HK-2 (cell line): ENCODE data around the gene CDON.
A peak's percentile ranks its signal among the peaks of the same experiment; 100 is the strongest.
"Not testable (repeated sequence)": the region's sequence is repeated elsewhere in the genome, so short reads cannot be mapped to it uniquely, and the experiment has no call there.

Experiments
- DNase-seq: peaks from one replicate; pipeline ENCODE4 v3.0.0-alpha.2; 2018; ENCODE audit not compliant: unreplicated experiment

Gene CDON

DNA sequence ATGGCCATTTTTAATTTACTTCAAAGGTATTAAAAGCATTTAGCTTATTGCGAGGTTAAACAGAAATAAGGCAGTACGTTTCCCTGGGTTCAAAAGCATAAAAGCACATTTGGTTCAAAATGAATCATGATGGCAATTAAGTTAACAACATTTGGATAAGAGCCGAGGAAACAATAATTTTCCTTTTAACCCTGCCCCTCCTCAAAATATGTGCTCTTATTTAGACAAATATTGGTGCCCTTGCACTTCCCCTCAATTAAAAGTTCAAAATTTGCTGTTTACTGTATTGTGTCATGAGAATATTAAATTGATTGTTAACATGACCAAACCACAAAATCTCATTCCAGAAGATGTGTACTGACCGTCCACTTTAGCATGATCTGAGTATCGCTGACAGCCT is 68.2 kb downstream of the CDON start:
- DNase-seq = no peak

DNA sequence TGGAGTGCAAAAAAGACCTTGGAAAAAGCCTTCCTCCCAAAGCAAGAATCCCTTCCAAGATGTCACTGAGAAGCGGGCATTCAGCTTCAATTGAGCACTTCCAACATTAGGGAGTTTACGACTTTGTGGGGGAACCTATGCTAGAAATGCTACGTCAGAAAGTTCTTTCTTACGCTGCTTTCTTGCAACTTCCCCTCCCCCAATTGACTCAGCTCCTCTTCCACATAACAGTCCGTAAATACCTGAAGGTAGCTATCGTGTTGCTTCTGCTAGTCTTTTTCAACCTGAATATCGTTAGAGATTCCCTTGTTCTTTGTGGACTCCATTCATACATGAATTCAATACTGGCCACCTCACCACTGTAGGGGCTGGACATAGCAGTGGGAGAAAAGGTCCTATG is 69.8 kb downstream of the CDON start:
- DNase-seq = no peak

DNA sequence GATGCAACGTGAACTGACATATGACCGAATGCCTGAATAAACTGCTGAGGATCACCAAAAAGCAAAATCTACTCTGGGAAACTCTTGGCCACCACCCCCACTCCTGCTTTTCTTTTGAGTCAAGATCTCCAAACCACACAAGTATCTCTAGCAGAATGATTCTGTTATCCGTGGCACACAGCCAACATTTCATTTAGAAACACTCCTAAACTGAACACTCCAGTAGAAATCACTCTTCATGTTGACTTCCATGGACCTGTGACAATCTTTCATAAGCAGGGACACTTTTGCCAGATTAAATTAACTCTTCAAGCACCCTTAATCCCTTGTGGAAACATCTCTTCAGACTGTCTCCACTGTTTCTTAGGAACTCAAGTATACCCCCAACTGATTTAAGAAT is 72.4 kb downstream of the CDON start:
- DNase-seq = peak; percentile 7

DNA sequence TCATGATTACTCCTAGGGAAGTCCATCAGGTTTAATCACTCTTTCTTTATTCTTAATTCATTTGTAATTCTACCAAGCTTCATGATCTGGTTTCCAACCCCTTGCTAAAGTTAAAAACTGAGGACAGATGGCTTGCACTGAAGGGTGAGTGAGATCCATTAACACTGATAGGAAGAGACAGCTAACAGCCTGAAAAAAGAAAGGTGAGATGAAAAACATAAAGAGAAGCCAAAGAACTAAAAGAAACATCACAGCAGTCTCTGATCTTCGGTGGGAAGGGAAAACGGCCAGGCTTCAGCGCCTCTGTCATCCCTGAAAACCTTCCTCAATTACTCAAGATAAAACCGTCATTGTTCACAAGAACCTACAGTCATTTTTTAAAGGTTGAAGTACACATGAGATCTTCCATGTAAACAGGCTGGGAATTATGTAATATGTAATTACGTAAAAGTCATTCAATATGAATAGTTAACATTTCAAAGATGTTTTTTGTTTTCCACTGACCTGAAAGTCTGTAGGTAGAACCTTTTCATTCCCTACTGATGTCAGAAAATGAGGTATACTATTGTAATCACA is 75.5 kb downstream of the CDON start:
- no peak for DNase-seq

DNA sequence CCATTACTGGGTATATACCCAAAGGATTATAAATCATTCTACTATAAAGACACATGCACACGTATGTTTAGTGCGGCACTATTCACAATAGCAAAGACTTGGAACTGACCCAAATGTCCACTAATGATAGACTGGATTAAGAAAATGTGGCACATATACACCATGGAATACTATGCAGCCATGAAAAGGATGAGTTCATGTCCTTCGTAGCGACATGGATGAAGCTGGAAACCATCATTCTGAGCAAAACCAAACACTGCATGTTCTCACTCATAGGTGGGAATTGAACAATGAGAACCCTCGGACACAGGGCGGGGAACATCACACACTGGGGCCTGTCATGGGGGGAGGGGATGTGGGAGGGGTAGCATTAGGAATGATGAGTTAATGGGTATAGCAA is 76.7 kb downstream of the CDON start:
- not testable (repeated sequence) for DNase-seq

DNA sequence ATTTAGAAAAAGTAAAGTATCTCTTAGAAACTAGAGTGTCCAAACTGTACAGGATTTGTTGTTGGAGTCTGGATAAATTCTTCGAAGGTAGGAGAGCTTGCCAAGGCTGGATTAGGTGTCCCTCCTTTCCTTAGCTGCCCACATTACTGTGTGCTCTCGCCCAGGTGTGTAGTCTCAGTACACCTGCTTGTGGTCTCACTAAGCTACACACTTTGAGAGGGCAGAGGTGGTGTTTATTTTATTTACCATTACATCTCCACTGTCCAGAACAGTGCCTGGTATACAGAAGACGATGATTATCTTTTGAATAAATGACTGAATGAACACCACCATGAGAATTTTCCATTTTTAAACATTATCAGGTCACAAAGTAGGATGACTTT is 80.3 kb downstream of the CDON start:
- no peak for DNase-seq

DNA sequence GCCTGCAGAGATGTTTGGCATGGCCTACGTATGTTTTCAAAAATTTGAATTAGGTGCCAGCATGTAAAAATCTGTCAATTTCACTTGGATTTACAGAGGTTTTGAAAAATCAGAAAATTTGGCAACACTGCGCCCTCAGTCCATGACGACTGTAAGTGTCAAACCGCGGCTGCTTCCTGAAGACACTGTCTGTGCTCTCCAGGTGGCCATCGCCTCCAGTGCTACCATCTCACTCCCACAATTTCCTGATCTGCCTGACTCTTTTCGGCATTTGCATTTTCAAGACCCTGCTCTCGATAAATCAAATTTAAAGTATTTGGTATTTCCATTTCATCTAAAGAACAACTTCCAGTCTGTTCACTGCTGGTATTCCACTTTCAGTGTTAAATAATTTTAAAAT is 82.2 kb downstream of the CDON start:
- DNase-seq = no peak

DNA sequence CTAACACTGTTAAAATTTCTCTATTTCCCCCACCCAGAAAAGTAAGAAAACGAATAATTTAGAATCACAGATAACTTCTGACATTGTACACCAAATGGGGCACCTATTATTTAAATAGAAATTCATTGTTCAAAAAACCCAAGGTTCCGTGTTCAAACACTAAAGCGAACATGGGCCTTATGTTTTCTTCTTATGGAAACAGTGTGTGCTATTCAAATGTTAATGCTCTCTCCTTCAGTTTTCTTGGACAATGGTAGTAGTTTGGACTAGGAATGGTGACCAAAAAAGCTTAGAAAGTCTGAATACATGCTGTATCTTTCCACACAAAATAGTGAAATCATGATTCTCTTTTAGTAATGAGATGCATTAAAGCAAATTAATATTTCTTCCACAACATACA is 83.2 kb downstream of the CDON start:
- DNase-seq = no peak

DNA sequence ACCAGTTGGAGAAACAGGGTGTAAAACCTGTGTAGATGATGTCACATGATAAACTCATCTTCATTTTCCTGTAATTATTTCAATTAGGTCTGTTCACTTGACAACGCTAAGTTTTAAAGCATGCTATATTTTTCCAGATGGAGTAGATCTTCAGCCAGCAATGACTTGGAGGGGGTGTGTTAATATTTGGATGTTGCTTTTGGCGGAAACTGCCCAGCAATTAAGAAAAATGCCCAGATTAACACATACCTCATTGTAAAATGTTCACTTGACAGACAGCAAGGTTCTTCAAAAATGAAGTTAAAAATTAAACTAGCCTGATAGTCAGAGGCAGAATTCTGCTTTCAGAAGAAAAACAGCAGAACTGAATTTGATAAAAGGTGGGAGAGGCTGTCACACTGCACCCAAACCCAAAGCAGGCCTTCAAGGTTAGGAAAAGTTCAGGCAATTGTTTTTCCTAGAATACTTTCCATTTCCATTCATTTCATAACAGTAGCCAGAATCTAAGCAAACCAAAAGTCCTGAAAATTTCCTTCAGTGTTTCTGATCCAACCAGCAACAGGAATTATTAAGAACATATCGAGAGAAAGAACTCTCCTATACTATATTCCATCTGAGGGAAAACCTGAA is 83.8 kb downstream of the CDON start:
- no peak for DNase-seq

DNA sequence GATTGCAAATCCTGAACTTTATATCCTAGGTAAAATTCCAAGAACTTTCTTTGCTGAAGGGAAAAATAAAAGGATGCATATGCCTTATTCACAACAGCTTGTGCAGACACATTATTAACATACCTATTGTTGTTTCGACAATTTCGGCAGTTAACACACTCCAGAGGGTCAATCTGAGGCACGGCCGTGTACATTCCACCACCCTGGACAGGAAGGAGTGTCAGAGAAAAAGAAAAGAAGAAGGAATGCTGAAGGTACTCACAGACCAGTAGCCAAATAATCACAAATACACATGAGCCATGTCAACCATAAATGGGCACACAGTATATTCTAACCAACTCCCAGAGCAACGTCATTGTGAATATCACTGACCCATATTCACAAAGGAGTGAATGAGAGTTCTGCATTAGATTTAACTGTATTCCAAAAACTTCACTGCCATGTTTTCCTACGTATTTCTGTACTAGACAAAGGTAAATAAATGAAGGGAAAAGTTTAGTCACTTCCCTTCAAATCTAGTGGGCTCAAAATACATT is 84.4 kb downstream of the CDON start:
- no peak for DNase-seq

DNA sequence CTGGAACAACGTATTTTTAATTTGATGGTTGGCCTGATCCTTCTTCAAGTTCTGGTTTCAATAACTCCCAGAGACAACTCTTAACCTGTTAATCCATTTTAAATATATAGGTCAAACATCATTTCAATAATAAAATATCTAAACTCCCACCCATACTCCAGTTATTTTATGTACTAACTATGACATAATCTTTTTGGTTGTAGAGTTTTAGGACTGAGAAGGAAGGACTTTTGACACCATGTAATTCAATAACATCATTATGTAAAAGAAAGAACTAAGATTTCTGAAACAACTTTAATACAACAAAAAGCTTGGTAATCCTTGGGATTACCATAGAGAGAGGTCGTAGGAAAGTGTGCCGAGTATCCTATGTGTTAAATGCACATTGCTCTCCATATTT is 85.3 kb downstream of the CDON start:
- DNase-seq = no peak

DNA sequence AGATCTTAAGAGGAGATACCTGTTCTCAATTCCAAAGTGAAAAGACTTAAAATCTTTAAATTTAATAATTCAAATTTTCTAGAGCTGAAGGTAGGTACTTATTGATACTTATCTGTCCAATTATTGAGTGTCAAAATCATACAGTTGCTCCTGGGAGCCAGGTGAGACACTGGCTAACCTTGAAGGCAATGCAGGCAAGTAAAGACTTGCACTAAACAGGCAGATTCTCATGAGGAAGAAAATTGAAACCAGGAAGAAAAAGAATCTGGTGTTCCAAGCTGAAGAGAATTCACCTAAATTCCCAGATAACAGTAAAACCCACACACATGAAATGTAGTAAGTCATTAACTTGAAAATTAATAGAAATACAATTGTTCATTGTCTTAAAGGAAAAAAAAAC is 86.5 kb downstream of the CDON start:
- no peak for DNase-seq

DNA sequence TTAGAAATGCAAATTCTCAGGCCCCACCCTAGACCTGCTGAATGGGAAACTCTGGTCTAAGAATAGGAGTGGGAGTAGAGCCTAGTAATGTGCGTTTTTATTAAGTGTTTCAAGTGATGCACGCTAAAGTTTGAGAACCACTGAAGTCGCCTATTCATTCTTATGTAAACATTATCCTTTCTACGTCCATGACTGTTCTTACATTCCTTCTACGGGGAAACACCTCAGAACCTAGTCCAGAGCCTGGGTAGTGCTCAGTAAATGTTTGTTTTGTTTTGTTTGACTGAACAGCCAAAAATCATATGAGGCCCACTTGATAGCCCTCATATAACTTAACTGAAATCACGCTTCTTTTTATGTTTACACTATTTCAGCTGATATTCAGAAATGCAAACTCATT is 87.0 kb downstream of the CDON start:
- DNase-seq = no peak

DNA sequence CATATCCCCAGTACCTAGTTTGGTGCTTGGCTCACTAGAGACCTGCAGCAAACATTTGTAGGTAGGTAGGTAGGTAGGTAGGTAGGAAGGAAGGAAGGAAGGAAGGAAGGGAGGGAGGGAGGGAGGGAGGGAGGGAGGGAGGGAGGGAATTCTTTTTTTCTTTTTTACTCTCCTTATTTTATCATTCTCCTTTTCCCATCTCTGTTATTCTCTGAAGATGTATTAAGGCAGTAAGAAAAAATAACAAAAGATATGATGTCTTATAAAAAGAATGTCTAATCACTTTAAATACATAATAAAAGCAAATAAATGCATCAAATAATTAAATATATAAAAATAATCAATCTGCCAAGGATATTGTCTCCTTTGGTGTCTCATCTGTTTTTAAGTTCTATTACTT is 88.4 kb downstream of the CDON start:
- DNase-seq = no peak

DNA sequence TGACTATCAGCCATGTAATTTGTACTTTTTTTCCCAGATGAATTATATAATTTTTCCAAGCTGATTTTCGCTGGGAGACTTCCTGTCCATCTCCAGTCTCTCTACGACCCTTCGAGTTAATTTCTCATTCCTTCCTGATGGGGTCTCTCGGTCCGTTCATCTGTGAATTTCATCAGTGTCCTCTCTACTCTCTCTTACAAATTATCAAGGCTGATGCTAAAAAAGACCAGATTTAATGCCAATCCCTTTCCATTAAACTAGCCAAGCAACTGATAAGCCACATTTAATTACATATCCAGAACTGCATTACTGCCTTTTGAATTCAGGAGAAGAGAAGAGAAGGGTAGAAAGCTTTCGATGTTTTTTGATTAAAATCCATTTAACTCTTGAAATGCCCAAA is 91.0 kb downstream of the CDON start:
- DNase-seq = no peak

DNA sequence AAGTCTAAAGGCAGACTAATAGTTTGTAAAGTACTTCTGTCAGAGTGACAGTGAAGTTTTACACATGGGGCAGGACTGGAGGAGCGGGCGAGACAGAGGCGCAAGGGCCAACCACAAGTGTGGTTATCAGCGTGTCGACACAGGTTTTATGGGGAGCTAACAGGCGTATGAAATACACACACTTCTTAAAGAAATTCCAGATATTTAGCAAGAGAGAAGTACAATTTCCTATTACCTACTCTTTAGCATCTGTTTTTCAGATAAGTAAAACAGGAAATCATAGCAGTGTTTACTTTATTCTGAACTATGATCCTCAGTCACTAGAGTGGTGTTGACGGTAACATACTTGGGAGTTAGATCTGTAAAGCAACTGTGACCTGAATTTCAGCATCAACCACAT is 94.3 kb downstream of the CDON start:
- DNase-seq = no peak

DNA sequence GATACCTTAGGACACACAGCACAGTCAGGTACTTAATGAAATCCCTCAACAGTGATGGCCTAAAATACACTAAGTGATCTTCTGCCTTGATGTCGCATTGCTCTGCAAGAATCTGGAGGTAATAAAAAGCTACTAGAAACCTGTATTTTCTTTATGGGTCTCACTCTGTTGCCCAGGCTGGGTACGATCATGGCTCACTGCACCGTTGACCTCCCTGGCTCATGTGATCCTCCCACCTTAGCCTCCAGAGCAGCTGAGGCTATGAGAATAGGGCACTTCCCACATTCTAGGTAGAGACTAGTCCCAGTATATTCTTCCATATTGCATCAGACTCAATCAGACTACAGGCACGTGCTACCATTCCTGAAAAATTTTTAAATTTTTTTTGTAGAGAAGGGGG is 95.2 kb downstream of the CDON start:
- no peak for DNase-seq

DNA sequence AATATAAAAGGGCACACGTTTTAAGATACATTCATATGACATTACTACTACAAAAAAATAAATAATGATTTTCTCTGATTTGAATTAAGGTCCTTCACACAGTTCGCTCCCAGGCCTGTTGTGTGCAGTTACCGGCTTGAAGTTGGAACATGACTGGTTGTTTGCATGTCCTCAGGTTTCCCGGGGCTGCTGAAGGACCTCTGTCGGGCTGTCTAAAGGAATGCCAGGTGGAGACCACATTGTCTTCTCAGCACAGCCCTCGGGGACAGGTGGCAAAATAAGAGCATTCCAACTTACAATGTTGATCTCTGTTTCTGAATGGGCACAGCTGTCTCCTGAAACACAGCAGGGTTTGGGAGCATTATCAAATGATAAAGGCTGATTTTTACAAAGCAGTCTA is 101.9 kb downstream of the CDON start:
- DNase-seq = no peak

DNA sequence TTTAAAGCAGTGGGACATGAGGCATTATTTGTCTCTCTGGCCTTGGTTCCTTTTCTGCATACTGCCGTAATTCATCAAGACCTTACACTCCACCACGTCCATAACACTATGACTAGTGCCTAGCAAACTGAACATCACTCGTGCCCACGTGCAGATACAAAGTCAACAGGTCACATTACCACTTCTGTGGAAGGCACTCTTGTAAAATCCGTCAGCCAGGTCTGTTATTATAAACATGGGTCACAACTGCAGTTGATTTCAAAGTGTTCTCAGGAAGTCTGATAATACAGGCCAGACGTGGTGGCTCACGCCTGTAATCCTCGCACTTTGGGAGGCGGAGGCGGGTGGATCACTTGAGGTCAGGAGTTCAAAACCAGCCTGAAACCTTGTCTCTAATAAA is 102.7 kb downstream of the CDON start:
- DNase-seq = no peak

DNA sequence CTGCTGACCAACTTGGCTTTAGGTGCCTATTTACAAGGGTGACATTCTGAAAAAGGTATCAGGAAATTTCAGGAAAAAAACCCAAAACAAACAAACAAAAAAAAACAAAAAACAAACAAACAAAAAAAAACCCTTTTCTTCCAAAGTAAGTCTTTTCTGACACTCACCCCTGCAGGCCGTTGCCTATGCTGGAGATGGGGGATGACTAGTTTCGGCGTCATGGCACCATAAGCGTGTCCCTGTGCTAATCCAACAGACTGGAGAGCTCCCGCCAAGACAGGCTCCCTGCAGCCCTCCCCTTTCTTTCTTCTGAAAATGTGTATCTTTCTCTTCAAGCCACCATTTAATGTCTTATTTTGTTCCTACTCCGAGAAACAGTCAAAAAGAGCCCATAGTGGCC is 103.2 kb downstream of the CDON start:
- DNase-seq = no peak

DNA sequence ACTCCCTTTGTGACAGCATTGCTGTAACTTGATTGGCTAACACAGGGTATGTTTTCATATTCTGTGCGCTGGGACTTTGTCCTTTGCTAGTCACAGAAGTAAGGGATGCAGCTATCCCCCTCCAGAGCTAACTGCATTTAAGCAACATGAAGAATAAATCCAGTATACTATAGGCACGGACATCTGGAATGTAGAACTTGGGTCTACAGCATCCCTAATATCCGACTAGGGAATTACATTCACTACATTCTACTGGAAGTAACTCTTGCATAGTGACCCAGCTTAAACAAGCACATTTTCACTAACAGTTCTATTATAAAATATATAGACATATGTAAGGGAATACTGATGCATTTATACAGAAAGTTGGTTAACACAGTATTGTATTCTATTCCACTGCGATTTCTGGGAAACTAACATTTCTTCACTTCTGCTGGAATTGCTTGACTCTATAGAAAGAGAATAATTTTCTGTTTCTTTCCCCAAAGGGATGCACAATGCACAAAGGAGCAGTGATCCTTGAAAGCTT is 103.7 kb downstream of the CDON start:
- DNase-seq = no peak

DNA sequence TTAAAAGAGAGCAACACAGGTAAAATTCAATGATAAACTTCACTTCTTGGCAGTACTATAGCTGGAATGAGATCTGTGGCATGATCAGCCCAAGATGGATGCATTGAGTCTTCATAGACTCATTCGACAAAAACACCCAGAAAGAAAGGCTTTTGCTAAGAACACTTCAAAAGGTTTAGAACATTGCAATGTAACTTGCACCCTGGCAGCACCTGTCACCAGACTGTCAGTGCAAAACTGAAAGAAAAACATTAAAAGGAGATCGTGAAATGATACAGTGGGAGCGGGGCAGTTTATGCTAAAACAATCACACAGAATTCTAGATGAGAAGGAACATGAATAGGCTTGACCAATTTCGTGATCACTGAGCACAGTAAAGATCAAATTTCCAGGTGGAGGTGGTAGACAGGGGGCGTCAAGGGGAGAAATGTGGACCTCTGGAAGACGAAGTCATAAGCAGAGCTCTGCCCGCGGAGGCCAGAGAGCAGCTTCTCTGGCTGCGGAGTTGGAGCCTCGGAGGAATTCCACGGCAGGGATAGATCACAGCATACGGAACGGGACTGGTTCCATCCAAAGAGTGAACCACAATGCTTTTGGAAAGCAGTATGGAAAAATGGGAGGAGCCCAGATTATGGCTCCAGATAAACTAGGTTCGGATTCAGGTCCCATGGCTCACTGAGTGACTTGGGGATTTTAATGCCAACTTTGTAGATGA is 104.9 kb downstream of the CDON start:
- no peak for DNase-seq
